Measurements from ENCODE around the gene AUP1. TPM values are rescaled to one million over a fixed set of nuclear protein-coding genes. Genes with fewer than 3 reads are reported as not detected.

The AUP1 gene
- total and polyA plus RNA-seq, 2 of the 8 experiments (the other 6 are each of a cell fraction or from before 2014, with no cell fraction given), result 83.4 to 121 TPM

DNA sequence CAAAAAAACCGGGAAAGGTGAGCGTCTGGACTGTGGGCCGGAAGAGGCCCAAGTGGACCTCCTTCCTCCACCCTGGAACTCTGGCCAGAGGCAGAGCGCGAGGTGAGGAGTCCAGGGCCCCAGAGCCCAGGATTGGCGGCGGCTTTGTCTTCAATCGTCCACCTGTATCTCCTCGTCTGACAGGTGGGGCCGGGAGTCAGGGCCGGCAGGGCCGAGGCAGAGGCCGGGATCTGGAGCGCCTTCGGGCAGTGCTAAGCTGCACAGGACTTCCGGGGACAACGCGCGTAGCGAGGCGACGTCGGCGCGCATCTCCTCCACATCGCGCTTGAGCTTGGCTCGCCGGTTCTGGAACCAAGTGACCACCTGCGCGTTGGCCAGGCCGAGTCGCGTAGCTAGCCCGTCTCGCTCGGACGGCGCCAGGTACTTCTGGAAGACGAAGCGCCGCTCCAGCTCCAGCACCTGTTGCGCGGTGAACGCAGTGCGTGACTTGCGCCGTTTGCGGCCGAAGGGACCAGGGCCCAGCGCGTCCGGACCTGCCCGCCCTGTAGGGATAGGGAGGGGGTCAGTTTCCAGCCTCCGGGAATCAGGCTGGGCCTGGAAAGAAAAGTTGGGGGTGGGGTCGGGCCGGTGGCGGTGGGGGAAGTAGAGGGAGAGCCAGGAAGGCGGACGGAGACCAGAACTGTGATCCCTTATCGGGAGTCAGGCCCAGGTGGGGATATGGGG lies 31.6 kb downstream of the AUP1 start:
- Histone ChIP-seq H3K4me3 (ENCODE audit: extremely low read depth in 1 of 4, insufficient read depth in 2 of 4, low read depth in 3 of 4, low read length in 4 of 4) (peak overlapping the region; percentile 20 to 57 (median 46)), H3K79me2 (ENCODE audit: control insufficient read depth in 1 of 2, insufficient read depth in 2 of 2, low read length in 2 of 2) (no peaks in the 10 kb centered on the region), H2BK120ac (replicated peaks; ENCODE audit: low read depth, low read length) (no peak overlapping the region), H3K14ac (ENCODE audit: insufficient read length) (no peak overlapping the region), H2BK12ac (ENCODE audit: low read depth, low read length) (peak overlapping the region; percentile 95; the same call in 1 of the 2 replicates), H3K4me2 (ENCODE audit: insufficient read depth in 1 of 2, low read depth in 2 of 2, low read length in 2 of 2) (peak overlapping the region; percentile 78 to 97), H2BK20ac (ENCODE audit: low read length) (no peak overlapping the region; the same call in 1 of the 2 replicates), H4K5ac (ENCODE audit: insufficient read length, low read depth, low read length) (no peak overlapping the region), H4K8ac (ENCODE audit: extremely low read depth, insufficient read depth, low read length) (peak overlapping the region; percentile 75), H3K23ac (ENCODE audit: insufficient read length) (no peak overlapping the region), H2AK5ac (ENCODE audit: low read depth, low read length) (no peak overlapping the region), H3K18ac (ENCODE audit: extremely low read depth, low read length) (peak overlapping the region; percentile 96), H2AFZ (ENCODE audit: low read length) (peak overlapping the region; percentile 57; the same call in 1 of the 2 replicates), H2BK5ac (ENCODE audit: low read depth, low read length) (peak overlapping the region; percentile 26; the same call in 1 of the 2 replicates), H3K9ac (replicated peaks in 1 of 4; ENCODE audit: extremely low read depth in 1 of 4, low read depth in 3 of 4, low read length in 3 of 4) (peak overlapping the region in 1 of 4 experiments; percentile 25; a peak in 3 of 7 replicates), H3K27ac (ENCODE audit: low read depth, low read length) (no peak overlapping the region), H4K91ac (replicated peaks; ENCODE audit: insufficient read length, low read length) (no peak overlapping the region), H3K79me1 (ENCODE audit: low read depth, low read length) (no peaks in the 10 kb centered on the region), H2BK15ac (ENCODE audit: low read length) (peak overlapping the region; percentile 72; the same call in 1 of the 2 replicates), H3K56ac (replicated peaks; ENCODE audit: insufficient read length, low read depth, low read length) (no peak overlapping the region), H3K4ac (replicated peaks; ENCODE audit: insufficient read length, low read depth, low read length) (no peak overlapping the region), H3K27me3 (replicated peaks in 1 of 4; ENCODE audit: control insufficient read depth in 3 of 4, extremely low read depth in 1 of 4, insufficient read depth in 3 of 4, low read length in 3 of 4) (peaks cover 68 to 81% (median 79%) of the 10 kb centered on the region in 4 experiments), H3K9me3 (ENCODE audit: insufficient read depth in 2 of 2, low read depth in 1 of 2, low read length in 1 of 2) (no peaks in the 10 kb centered on the region), H4K20me1 (replicated peaks in 1 of 2; ENCODE audit: control insufficient read depth in 1 of 2, insufficient read depth in 2 of 2, low read length in 2 of 2) (peaks cover 0 to 16% of the 10 kb centered on the region in 2 experiments), H3K23me2 (ENCODE audit: low read depth, low read length) (peaks cover 24% of the 10 kb centered on the region; the same call in 1 of the 2 replicates), H3K36me3 (ENCODE audit: control insufficient read depth in 2 of 4, insufficient read depth in 4 of 4, low read length in 3 of 4) (peaks cover 0 to 1% (median 0%) of the 10 kb centered on the region in 4 experiments; a peak in 2 of 8 replicates), H3K4me1 (replicated peaks in 1 of 4; ENCODE audit: control insufficient read depth in 3 of 4, insufficient read depth in 4 of 4, low read length in 3 of 4) (peaks cover 7 to 47% (median 26%) of the 10 kb centered on the region in 4 experiments)
- ChIA-PET POLR2A (ENCODE audit: partially characterized antibody) (interaction anchor here (0.6 to 9.4 kb wide), 16 partner anchors 9 to 496 kb away, joined by 3 to 73 read pairs (median 5); partner anchors contain the start of genes AUP1, CCDC142, DQX1 and HTRA2), CTCF (ENCODE audit: partially characterized antibody) (interaction anchor here (0.9 to 5.1 kb wide), 5 partner anchors 13 to 89 kb away, joined by 3 to 24 read pairs (median 8); partner anchors contain the start of genes CCDC142 and TTC31)
- no peak for FAIRE-seq
- WGBS, 2 experiments (ENCODE audit: extremely low coverage in 1 of 2, insufficient coverage in 1 of 2, insufficient read length in 1 of 2, insufficient replicate concordance in 2 of 2, low coverage in 1 of 2, low lambda C conversion rate in 2 of 2, missing lambda C conversion rate in 1 of 2), result 4% methylated on average over 51 of the region's 61 CpGs; no CpG with 5 or more reads in 1 of the 2 experiments
- peak in 1 of 2 experiments; percentile 79 for DNase-seq (ENCODE audit: low read depth in 1 of 2, low spot score in 2 of 2)
- TF ChIP-seq BACH1 (IDR thresholded peaks at IDR 0.05; ENCODE audit: low read length) (0 out of 2 replicates have a peak, but pooled peaks have one; percentile 34), SUZ12 (IDR thresholded peaks at IDR 0.05; ENCODE audit: low read length) (peak; percentile 77), EZH2 (IDR thresholded peaks at IDR 0.05; ENCODE audit: low read depth, low read length, severe bottlenecking) (peak; percentile 1), EP300 (IDR thresholded peaks at IDR 0.05; ENCODE audit: borderline replicate concordance in 1 of 2, low read depth in 2 of 2, low read length in 2 of 2) (no peak), ZNF274 (IDR thresholded peaks at IDR 0.05; ENCODE audit: borderline replicate concordance, extremely low read depth, low read length) (no peak), RNF2 (IDR thresholded peaks at IDR 0.05; ENCODE audit: borderline replicate concordance, low read depth, low read length, missing control alignments, poor library complexity, severe bottlenecking) (peak; percentile 63), SIN3A (conservative IDR thresholded peaks at IDR 0.05 in 1 of 2, IDR thresholded peaks at IDR 0.05 in 1 of 2; ENCODE audit: low read depth in 1 of 2, low read length in 2 of 2) (peak in 1 of 2 experiments; percentile 27; a peak in 1 of 4 replicates)
- TF ChIP-seq, protein P1, sequence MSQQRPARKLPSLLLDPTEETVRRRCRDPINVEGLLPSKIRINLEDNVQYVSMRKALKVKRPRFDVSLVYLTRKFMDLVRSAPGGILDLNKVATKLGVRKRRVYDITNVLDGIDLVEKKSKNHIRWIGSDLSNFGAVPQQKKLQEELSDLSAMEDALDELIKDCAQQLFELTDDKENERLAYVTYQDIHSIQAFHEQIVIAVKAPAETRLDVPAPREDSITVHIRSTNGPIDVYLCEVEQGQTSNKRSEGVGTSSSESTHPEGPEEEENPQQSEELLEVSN (IDR thresholded peaks at IDR 0.05), result peak; percentile 75
